Pons (tissue), 1 donor: ENCODE data around the gene KDM4E.
"Not testable (repeated sequence)": the region's sequence is repeated elsewhere in the genome, so short reads cannot be mapped to it uniquely, and the experiment has no call there.

ENCODE experiments used
- DNase-seq: peaks from one replicate; pipeline ENCODE4 v3.0.0-alpha.2; 2016; ENCODE audit warnings: low spot score

Gene KDM4E

GRCh38 chr11:95024958-95025357 lies at the start of gene KDM4E:
Gene KDM4E, plus strand, starts transcription at chr11:95025258. Its CDS starts 300 bp downstream, at chr11:95025558.
- no peak for DNase-seq

- DNase-seq, result no peak
Measured at GRCh38 chr11:94975599-94975998, 49.5 kb upstream of the KDM4E start.

- no peak for DNase-seq
Measured at GRCh38 chr11:94987378-94987777, 37.7 kb upstream of the KDM4E start.

- DNase-seq, result no peak
Measured at GRCh38 chr11:94988748-94989147, 36.3 kb upstream of the KDM4E start.

- no peak for DNase-seq
Measured at GRCh38 chr11:94993400-94993943, 31.6 kb upstream of the KDM4E start.

GRCh38 chr11:94997437-94997836 lies 27.6 kb upstream of the KDM4E start:
- DNase-seq, result no peak

GRCh38 chr11:94998285-94998684 lies 26.8 kb upstream of the KDM4E start:
- DNase-seq, result no peak

GRCh38 chr11:95003716-95004115 lies 21.3 kb upstream of the KDM4E start:
- DNase-seq, result no peak

- DNase-seq, result no peak
Measured at GRCh38 chr11:95005642-95006041, 19.4 kb upstream of the KDM4E start.

- no peak for DNase-seq
Measured at GRCh38 chr11:95011376-95011775, 13.7 kb upstream of the KDM4E start.

GRCh38 chr11:95014184-95014821 lies 10.8 kb upstream of the KDM4E start:
- no peak for DNase-seq

- DNase-seq, result no peak
Measured at GRCh38 chr11:95016139-95016538, 8.9 kb upstream of the KDM4E start.

- DNase-seq, result not testable (repeated sequence)
Measured at GRCh38 chr11:95021468-95021867, 3.6 kb upstream of the KDM4E start.

GRCh38 chr11:95025594-95025993 lies 536 bp downstream of the KDM4E start:
- DNase-seq, result not testable (repeated sequence)

GRCh38 chr11:95028357-95028756 lies 3.3 kb downstream of the KDM4E start:
- DNase-seq, result no peak

- no peak for DNase-seq
Measured at GRCh38 chr11:95033051-95033450, 8.0 kb downstream of the KDM4E start.

GRCh38 chr11:95035316-95035715 lies 10.3 kb downstream of the KDM4E start:
- DNase-seq, result no peak

- DNase-seq, result not testable (repeated sequence)
Measured at GRCh38 chr11:95037356-95038035, 12.4 kb downstream of the KDM4E start.

GRCh38 chr11:95042239-95042638 lies 17.2 kb downstream of the KDM4E start:
- DNase-seq, result no peak

- DNase-seq, result no peak
Measured at GRCh38 chr11:95042906-95043305, 17.8 kb downstream of the KDM4E start.

GRCh38 chr11:95044010-95044409 lies 19.0 kb downstream of the KDM4E start:
- no peak for DNase-seq

- no peak for DNase-seq
Measured at GRCh38 chr11:95045812-95046211, 20.8 kb downstream of the KDM4E start.

- not testable (repeated sequence) for DNase-seq
Measured at GRCh38 chr11:95049122-95049521, 24.1 kb downstream of the KDM4E start, which contains the start of gene KDM4F. Gene KDM4F, plus strand, starts transcription at chr11:95049422.
